ENCODE measurements around the gene PPP1R14D.

The PPP1R14D gene

GRCh38 chr15:40850576-40851112, 22.1 kb upstream of the PPP1R14D start:
- DNase-seq = no peak

GRCh38 chr15:40847223-40847961, 18.9 kb upstream of the PPP1R14D start:
- DNase-seq = peak; percentile 98

GRCh38 chr15:40846841-40847222, 18.3 kb upstream of the PPP1R14D start:
- DNase-seq = no peak

- DNase-seq = no peak
Observed at GRCh38 chr15:40845511-40846284, 17.2 kb upstream of the PPP1R14D start.

- DNase-seq = no peak
Observed at GRCh38 chr15:40845036-40845435, 16.5 kb upstream of the PPP1R14D start.

GRCh38 chr15:40844696-40845030, 16.2 kb upstream of the PPP1R14D start:
- no peak for DNase-seq

GRCh38 chr15:40843885-40844695, 15.6 kb upstream of the PPP1R14D start, which contains the start of gene SPINT1:
Gene SPINT1 (plus strand): TSS chr15:40844048. CDS start chr15:40844555, 507 bp downstream.
- DNase-seq = no peak

GRCh38 chr15:40843261-40843884, 14.9 kb upstream of the PPP1R14D start:
- DNase-seq = no peak

GRCh38 chr15:40841741-40842140, 13.2 kb upstream of the PPP1R14D start:
- no peak for DNase-seq

GRCh38 chr15:40838756-40839155, 10.2 kb upstream of the PPP1R14D start:
- no peak for DNase-seq

- no peak for DNase-seq
Observed at GRCh38 chr15:40836020-40836419, 7.5 kb upstream of the PPP1R14D start.

GRCh38 chr15:40832903-40833302, 4.4 kb upstream of the PPP1R14D start:
- no peak for DNase-seq

GRCh38 chr15:40831861-40832260, 3.4 kb upstream of the PPP1R14D start:
- no peak for DNase-seq

GRCh38 chr15:40830884-40831283, 2.4 kb upstream of the PPP1R14D start:
- no peak for DNase-seq

GRCh38 chr15:40829115-40829514, 607 bp upstream of the PPP1R14D start:
- peak; percentile 7 for DNase-seq

GRCh38 chr15:40826423-40827075, 2.0 kb downstream of the PPP1R14D start:
- DNase-seq = no peak

GRCh38 chr15:40825661-40826422, 2.7 kb downstream of the PPP1R14D start:
- peak; percentile 69 for DNase-seq

- DNase-seq = peak; percentile 11
Observed at GRCh38 chr15:40823572-40824343, 4.8 kb downstream of the PPP1R14D start.

- DNase-seq = no peak
Observed at GRCh38 chr15:40821195-40821594, 7.3 kb downstream of the PPP1R14D start.

GRCh38 chr15:40819048-40819447, 9.5 kb downstream of the PPP1R14D start:
- no peak for DNase-seq

All from OCI-M1 (cell line).